ENCODE results near the gene ACAD9.
"Not testable (repeated sequence)": the region's sequence is repeated elsewhere in the genome, so short reads cannot be mapped to it uniquely, and the experiment has no call there.

ACAD9 gene

DNA sequence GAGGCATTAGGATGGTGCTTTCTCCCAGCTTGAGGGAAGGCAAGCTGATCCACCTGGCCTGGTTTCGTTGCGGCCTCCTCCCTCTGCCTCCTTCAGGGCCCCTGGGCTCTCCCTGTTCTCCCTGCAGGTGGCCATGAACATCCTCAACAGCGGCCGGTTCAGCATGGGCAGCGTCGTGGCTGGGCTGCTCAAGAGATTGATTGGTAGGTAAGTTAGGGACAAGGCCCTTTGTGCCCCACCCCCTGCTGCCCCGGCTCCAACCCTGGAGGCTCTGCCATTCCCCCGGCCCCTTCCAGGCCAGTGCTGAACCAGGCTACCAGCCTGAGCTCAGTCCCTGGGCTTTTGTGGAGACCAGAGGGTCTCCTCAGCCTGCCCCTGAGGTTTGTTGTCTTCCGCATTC lies 23.0 kb downstream of the ACAD9 start:
- DNase-seq = no peak

DNA sequence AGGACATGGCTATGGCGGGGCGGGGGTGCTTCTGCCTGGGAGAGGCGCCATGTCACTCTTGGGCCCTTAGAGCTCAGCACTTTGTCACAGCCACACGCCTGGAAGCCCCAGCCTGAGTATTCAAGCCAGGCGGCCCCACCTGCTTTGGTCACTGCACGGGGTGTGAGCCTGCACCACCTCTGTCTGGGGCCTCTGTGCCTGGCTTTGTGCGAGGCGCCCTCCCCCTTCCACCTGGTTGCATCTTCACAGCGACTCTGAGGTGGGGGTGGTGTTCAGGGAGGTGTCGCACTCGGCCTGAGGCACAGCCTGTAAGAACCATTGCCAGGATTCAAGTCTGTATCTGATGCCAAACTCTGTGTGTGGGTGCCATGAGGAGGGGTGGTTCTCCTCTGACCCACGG lies 24.1 kb downstream of the ACAD9 start:
- no peak for DNase-seq

DNA sequence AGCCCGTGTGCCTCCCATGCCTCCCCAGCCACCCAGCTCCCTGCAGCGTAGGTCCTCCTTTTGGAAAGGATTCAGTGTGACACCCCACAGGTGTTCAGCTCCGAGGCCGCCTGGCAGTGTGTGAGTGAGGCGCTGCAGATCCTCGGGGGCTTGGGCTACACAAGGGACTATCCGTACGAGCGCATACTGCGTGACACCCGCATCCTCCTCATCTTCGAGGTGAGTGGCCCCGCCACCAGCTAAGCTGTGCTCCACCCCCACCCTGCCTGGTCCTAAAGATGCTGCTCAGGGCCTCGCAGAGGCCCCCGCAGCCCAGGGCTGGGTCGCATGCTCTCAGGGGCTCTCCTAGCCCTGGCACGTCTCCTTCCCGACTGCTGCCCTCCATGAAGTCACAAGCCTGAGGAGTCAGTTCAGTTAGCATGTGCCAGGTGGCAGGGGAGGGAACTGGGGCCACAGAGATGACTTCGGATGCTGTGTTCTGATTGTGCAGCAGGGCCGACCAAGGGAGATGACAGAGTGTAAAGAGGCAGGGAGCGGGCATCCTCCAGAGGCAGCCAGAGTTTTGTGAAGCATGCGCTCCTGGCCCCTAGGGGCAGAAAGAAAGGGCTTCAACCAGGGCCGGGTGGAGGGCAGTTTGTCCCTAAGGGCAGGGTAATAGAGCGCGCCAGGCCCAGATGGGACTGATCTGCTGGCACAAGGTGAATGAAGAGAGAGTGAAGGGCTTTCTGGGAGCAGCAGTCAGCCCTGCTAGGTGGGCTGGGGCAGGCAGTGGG lies 26.8 kb downstream of the ACAD9 start:
- DNase-seq = no peak

DNA sequence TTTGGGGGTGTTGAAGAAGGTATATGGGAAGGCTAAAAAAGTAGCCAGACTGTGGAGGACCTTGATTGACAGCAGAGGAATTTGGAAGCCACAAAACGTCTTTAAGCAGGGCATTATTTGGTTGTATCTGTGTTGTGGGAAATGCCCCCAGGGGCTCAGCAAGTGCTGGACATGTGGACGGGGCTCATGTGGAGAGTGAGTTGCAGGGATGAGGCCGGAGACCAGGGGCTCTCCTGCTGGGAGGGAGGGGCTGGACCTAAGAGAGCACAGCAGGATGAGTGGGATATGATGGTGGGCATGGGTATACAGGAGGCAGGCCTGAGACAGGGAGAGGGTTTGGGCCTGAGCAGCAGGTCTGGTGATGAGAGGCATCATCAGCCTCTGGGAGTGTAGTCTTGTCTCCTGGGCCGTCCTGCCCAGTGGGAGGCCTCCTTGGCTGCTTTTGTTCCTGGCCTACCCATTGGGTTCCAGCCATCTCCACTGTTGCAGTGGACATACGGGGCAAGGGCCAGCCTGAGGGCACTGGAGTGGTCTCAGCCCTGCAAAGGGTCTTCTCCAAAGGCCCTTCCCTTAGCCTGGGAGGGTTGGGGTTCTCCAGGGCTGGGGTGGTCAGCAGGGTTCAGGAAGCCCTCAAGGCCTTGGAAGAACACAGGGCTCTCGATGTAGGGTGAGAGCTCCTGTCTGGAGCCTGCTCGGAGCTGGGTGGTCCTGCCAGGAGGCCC lies 27.5 kb downstream of the ACAD9 start:
- no peak for DNase-seq

DNA sequence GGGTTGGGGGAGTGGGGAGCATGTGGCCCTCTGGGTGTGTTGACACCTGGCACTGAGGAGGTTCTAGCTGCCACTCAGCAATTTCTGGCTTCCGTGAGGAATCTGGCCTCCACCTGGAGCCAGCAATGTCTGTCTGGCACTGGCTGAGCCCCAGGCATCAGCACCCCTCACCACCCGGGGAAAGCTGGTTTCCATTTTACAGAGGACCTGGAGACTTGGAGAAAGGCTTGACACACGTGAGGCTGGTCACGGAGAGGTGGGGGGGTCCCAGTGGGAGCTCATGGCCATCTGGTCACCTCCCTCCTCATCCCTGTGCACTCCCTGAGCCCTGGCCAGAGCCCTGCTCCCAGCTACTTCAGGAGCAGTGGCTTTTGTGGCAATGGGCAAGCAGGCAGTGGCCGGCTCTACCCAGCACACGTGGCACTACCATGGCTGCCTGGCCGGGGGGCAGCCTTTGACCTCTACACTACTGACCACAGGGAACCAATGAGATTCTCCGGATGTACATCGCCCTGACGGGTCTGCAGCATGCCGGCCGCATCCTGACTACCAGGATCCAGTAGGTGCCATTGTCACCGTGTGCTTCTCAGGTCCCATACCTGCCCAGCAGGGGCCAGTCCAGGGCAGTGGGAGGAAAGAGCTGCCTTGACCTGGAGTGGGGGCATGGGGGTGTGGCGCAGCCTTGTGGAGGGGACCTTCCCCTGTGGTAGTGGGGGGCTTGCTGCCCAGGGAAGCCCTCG lies 28.5 kb downstream of the ACAD9 start:
- DNase-seq = no peak

DNA sequence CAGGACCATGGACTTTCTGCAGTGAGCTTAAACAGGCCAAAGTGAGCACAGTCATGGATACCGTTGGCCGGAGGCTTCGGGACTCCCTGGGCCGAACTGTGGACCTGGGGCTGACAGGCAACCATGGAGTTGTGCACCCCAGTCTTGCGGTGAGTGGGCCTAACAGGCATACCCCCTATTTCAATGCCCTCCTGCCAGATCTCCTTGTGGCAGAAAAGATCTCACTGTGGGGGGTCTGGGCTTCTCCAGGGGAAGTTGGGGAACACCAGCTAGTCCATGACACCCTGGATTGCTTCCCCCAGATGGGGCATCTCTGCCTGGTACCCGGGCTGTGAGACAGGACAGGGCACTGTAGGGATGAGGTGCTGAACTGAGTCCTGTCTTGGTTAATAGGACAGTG lies 29.5 kb downstream of the ACAD9 start:
- no peak for DNase-seq

DNA sequence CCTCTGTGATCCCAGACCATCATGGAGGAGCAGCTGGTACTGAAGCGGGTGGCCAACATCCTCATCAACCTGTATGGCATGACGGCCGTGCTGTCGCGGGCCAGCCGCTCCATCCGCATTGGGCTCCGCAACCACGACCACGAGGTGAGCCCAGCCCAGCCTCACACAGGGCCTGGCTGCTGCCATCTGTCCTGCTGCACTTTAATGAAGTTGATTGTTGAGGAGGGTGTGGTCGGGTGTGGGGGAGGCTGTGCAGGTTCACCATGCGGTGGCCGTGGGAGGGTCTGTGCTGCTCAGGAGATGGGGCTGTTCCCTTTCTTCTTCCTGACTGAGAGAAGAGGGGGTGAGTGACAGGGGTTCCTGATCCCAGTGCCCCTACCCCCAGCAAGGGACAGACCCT lies 30.6 kb downstream of the ACAD9 start:
- DNase-seq = no peak

DNA sequence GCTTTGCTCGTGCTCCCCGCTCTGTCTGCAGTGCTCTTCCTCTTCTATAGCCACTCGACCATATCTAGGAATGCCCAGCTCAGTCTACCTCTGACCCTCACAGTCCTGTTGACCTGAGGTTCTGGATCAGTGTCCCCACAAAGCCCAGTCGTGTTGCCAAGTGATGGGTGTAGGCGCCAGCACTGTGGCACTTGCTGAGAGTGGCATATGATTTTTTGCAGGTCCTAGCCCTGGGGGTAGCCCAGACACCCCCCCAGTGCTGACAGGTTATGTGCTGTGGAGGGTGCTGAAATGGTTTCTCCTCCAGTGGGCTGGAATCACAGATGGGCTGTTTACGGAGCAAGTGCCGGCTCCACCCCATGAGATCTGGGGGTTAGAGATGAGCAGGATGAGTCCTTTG lies 32.5 kb downstream of the ACAD9 start:
- no peak for DNase-seq

DNA sequence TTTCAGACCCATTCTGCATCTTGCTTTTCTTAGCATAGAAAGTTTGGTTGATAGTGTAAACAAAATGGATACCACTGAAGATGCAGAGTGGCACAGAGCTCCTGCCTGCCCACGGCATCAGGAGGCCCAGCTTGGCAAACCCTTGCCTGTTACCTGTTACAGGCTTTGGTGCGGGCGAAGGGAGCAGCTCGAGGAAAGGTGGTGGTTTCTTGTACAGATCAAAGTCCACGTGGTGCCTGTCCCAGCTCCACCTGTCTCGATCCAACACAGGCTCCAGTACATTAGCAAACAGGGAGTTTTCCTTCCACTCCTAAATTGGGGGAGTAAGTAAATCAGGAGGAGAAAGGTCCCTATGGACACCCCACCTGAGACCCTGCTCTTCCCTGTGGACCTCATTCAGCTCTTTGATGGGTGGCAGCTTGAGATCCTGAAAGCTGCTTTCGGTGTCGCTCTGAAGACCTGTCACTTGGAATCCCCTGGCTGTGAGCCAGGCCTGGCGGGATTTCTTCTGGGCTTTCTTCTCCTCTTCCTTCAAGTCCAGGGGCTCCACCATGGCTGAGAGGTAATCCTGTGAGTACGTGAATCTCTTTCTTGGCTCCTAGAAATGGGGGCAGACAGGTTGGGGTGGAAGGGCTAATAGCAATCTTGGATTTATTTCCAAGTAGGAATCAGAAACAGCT lies 35.7 kb downstream of the ACAD9 start:
- DNase-seq = no peak

DNA sequence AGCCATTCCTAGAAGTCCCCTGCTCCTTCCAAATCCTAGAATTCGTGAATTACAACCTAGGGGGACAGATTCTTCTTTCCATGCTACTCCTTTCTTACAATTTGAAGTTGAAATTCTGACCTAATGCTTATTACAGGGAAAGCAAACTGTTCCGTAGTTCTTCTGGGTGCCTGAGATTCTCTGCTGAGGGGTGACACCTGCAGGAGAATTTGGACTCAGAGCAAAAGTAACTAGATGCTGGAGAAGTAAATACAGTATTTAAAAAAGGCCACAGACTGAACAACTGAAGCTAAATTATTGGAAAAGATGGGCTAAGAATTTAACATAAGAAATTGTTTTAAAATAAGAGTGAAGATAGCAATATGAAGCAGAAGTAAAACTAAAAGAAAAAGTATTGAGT lies 37.9 kb downstream of the ACAD9 start:
- no peak for DNase-seq

DNA sequence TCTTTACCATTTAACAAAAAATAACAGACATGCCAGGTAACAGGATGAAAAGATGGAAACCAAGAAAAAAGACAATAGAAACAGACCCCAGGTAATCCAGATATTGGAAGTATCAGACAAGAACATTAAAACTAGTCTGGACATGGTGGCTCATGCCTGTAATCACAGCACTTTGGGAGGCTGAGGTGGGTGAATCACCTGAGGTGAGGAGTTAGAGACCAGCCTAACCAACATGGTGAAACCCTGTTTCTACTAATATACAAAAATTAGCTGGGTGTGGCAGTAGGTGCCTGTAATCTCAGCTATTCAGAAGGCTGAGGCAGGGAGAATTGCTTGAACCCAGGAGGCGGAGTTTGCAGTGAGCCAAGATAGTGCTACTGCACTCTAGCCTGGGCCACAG lies 40.6 kb downstream of the ACAD9 start:
- no peak for DNase-seq

DNA sequence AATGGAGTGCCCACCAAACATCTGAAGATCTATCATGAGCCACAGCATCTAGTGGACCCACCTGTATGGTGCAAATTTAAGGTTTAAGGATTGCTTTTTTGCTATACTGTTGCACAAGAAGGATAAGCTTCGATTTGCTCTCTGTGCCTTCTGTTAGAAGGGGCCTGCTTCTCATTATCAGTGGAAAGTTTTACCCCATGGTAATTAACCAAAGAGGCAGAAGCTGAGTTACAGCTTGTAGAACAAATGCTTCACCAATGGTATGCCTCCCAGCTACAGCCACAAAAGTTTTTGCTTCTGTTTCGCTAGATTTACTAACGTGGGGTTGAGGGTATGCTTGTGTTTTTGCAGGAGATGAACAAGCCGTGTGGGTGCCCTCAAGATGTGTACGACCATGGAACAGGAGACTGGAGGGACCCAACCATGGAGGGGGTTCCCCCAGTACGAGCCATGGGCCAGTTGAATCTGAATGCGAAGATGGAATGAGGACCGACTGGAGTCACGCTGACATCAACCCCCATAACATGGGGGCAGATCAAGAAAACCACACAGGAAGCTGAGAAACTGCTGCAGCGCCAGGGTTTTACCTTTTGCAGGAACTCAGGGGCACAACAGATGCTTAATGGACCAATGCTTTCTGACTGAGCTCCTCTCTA lies 43.5 kb downstream of the ACAD9 start:
- no peak for DNase-seq

DNA sequence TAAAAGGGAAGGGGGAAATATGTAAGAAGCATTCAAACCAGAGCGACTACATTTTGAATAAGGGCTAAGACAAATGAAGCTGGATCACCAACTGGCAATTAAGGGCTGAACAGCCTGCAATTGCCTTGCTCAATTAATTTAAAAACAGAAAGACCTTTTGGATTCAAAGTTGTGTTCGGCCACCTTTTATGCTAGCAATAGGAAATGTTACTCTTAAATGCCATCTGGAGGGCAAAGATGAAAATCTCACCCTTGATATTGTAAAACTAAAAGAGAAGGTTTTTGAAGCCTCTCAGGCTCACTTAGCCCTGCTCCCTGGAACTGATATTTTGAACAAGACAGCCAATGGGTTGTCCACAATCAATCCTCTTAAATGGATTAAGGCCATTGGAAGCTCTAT lies 44.2 kb downstream of the ACAD9 start:
- DNase-seq = no peak

DNA sequence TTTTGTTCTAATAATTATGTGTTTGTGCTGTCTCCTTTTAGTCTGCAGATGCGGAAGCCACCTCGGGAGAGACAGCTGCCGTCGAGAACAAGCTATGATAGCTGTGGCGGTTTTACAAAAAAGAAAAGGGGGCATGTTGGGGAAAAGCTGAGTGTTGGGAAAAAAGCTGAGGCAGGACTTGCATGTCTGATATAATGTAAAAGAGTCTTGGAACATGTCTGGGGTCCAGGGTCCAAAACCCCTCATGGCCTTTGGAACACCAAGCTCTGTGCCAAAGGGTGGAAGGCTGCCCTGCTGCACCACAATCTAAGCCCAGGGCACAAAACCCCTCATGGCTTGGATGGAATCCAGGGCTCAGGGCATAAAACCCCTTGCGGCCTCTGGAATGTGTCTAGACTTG lies 44.6 kb downstream of the ACAD9 start:
- not testable (repeated sequence) for DNase-seq

DNA sequence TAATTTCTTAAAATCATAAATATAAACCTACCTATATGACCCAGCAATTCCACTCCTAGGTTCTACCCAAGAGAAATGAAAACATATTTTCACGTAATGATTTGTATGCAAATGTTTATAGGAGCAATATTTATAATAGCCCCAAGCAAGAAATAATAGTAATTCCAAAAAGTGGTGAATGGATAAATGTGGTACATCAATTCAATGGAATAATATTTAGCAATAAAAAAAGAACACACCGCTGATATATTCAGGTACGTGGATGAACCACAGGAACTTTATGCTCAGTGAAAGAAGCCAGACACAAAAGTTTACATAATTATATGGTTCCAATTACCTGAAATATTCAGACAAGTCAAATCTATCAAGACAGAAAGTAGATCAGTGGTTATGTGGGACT lies 49.9 kb downstream of the ACAD9 start:
- DNase-seq = no peak

DNA sequence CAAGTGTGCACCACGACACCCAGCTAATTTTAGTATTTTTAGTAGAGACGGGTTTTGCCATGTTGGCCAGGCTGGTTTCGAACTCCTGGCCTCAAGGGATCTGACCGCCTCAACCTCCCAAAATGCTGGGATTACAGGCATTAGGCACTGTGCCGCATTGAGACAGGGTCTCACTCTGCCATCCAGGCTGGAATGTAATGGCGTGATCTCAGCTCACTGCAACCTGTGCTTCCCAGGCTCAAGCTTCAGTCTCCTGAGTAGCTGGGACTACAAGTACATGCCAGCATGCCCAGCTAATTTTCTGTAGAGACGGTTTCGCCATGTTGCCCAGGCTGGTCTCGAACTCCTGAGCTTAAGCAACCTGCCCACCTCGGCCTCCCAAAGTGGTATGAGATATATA lies 51.6 kb downstream of the ACAD9 start:
- DNase-seq = no peak

DNA sequence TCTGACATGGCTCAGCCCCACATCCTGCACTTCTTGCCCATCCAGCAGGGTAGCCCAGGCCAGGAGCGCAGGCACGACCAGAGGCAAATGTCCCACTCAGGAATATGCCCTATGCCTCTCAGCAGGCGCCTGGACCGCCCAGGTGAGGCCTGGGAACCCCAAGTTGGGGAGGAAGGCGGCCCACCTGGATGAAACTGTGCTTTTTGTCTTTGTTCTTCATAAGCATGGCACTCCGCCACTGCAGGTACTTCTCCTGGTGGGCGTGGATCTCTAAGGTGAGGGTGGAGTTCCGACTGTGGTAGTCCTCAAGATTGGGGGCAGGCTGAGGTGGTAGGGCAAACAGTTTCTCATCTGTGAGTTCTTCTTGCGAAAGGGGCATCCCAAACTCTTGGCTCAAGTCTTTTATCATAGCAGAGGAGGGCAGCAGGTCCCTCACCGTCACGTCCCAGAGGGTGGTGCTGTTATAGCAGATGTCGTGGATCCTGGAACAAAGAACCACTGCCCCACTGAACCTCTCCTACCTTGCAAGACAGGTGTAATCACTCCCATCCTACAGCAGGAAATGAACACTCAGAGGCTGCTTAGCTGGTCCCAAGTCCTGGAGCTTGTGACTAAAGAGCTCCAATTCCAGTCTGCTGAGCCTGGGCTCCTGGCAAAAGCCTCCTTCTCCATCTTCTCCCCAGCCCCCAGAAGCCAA lies 53.2 kb downstream of the ACAD9 start:
- DNase-seq = no peak

DNA sequence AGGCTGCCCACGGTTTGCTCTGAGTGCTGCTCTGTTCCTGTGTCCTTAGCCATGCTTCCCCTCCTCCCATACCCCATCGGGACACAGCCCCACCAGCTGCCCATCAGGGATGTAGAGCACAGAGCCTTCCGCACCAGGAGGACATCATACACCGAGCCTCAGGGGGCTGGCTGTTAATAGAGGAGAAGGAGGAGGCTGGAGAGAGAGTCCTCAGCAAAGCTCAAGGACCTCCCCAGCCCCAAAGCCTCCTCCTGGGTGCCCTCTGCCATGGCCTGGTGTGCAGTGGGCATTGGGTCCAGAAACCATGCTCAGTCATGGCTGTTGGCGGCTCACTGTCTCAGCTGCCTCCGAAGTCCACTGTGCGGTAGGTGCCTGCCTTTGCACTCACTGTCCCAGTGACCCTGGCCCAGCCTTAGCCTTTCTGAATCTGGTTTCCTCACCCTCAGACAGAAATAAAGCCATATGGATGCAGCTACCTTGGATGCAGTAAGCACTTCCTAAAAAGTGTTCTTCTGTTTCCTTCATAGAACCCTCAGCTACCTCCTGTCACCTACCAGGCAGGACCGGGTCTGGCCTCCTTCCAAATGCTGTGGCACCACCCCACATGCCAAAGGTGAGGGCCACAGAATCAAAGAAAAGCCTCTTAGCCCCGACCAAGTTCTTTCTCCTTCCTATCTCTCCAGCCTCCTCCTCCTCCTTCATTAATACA lies 53.9 kb downstream of the ACAD9 start:
- no peak for DNase-seq

DNA sequence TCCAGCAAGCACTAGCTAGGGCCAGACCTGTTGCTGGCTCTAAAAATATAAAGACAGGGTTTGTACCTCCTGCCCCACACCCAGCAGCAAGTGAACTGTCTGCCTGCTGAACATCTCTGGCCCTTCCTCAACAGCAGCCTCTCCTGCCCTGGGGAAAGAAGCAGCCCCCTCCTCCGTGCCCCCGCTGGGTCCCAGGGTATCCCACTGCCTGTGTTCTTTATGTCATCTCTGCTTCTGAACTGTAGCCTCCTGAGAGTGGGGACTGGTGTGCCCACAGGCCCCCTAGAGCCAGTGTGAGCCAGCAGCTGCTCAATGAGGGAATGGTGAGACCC lies 54.5 kb downstream of the ACAD9 start:
- DNase-seq = no peak

DNA sequence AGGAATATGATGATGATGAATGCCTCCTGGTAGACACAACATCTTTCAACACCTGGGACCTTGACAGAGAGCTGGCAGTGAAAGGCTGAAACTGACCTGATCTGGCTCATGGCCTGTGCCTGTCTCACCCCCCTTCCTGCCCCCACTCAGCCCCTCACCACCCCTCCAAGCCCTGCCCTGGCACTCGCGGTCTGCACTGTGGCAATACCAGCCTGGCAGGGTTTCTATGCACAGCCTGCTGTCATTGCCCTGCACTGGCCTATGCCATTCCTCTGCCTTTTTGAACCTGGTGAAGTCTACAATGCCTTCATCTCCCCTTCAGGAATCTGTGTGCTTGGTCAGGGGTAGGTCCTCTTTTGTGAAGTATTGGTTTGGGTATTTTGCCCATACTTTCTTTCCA lies 56.5 kb downstream of the ACAD9 start:
- DNase-seq = no peak

DNA sequence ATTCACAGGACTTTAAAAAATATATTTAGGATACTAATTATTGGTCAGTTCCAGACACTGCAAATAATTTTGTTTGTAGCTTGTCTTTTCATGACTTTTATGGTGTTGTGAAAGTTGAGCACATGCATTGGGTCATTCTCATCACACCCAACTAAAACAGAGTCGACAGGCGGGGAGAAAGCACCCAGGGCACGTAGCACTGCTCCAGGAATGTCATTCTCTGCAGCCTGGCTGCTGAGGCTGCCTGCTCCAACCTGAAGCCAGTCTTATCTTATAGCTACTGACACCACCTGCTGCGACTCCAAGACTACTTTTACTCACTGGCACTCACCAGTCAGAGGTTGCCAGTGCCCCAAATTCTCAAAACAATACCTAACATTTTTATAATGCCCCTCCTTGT lies 56.9 kb downstream of the ACAD9 start:
- no peak for DNase-seq

DNA sequence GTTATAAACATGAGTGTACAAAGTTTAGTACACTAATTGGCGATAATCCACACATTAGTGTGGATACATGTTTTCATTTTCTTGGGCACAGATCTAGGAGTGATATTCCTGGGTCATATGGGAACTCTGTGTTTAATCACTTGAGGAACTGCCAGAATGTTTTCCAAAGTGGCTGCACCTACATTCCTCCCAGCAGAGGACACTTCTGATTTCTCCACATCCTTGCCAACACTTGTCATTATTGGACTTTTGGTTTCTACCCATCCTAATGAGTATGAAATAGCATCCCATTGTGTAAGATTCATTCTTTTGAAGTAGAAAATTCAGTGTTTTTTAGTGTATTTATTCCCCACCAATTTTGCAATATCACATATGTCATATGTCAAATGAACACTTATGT lies 60.8 kb downstream of the ACAD9 start:
- no peak for DNase-seq

Measured in NCI-H1930 (cell line).